Fibroblast of skin of abdomen (primary cell): ENCODE measurements around the gene DLG2.
"Not testable (repeated sequence)": the region's sequence is repeated elsewhere in the genome, so short reads cannot be mapped to it uniquely, and the experiment has no call there.

Source experiments
- DNase-seq: peaks from one replicate; pipeline ENCODE4 v3.0.0-alpha.2; 2013

The DLG2 gene

DNA sequence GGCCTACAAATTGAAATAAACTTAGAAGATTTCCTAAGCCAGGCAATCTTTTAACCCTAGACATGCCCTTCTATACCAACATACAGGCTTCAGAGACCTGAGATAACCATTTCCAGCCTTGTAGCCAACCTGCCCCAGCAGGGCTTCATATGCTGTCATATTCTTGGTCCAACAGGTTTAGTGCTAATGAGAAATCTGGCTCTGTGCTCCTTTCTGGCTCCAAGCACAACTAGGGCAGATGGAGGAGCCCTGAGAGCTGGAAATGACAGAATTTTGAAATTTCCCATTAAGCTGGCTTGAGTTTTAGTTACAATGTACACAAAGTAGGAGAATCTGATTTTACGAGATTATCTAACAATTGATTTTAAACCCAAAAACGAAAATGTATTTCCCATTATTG, 2018.0 kb downstream of the DLG2 start:
- DNase-seq = no peak

DNA sequence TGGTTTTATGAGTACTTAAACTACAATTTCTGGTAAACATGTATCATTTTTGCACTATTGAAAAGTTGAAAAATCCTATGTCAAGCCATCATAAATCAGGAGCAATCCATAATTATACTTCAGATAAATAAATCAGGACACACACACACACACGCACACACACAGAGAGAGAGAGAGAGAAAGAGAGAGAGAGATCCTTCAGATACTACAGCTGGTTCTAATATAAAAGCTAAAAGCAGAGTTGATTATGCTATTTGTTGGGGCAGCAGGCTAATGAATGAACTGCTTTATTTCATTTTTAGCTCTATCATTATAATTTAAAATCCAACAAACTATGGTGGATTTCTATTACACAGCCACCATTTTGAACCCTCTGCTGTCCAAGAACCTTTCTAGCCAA, 2018.6 kb downstream of the DLG2 start:
- DNase-seq = no peak

DNA sequence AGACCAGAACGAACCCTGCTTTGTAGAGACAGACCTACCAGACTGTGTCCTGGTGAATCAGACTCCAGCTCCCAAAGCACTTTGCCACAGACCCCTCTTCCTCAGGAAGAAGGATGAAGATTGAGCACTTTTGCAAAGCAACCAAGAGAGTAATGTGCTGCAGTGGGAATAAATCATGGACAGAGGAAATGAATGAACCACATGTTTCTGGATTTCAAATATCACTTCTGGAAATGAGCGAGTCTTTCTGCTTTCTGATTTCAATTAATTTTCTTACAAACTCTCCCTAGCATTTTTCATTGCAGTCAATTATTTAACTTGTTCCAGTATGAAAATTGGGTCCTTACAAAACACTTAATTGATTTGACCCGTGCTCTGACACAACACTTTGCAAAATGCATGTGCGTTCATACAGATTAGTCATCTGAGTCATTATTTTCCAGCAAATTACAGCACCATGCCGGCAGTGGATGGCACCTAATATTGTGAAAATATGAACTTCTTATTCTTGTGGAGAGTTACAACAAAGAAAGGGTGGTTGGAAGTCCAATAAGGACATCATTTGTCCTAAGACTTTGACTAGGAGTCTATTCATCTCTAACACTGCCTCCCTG, 2025.1 kb downstream of the DLG2 start:
- DNase-seq = peak; percentile 40

DNA sequence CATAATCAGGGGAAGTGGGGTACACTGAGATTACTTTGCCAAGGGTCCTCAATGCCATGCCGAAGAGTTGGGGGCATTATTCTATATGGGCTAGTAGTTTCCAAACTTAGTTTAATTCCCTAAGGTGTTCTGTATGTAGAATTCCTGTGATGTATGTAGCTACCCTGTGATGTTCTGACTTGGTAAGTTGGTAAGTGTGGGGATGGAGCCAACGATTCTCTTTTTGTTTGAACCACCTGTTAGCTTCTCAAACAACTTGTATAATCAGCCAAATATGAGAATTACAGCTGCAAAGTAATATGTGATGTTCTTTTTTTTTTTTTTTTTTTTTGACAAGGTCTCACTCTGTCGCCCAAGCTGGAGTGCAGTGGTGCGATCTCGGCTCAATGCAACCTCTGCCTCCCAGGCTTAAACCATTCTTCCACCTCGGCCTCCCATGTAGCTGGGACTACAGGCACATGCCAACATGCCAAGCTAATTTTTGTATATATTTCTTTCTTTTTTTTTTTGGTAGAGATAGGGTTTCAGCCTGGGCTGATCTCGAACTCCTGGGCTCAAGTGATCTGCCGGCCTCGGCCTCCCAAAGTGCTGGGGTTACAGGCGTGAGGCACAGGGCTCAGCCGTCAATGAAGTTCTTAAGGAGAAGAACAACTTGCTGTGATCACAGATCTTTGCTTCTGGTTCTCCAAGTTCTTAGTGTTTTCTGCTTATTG, 2025.8 kb downstream of the DLG2 start:
- no peak for DNase-seq

DNA sequence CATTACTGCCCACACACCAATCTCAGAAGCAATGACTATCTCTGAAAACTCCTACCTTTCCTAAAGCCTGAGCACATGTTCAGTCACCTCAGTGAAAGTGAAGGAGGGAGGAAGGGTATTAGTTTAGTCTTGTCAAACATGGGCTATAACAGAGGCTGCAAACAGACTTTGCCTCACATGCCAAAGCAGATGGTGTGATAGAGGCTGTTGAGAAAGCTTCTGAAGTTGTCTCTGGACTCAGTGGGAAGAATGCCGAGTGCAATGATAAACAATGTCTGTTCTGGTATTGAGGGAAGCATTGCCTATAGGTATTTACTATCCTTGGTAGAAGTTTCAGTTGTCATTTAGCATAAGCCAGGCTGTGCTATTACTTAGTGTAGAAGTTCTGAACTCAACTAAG, 2026.5 kb downstream of the DLG2 start:
- DNase-seq = no peak

DNA sequence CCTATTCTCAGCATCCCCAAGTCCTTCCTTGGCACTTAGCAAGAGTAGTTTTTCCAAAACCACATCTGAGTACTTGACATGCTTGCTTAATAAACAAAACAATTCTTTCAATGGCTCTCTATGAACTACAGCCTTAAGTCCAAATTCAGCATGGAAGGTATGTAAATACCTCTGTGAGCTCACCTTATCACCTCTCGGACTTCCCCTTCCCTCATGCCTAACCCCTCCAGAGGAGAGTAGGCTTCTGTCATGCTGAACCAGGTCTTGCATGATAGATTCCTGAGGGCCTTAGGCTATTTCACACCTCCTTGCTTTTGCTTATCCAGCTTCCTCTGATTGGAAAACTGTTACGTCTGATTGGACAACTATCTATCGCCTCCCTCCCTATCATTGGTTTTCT, 2028.1 kb downstream of the DLG2 start:
- no peak for DNase-seq

DNA sequence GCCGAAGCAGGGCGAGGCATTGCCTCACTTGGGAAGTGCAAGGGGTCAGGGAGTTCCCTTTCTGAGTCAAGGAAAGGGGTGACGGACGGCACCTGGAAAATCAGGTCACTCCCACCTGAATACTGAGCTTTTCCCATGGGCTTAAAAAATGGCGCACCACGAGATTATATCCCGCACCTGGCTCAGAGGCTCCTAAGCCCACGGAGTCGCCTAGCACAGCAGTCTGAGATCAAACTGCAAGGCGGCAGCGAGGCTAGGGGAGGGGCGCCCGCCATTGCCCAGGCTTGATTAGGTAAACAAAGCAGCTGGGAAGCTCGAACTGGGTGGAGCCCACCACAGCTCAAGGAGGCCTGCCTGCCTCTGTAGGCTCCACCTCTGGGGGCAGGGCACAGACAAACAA, 2039.3 kb downstream of the DLG2 start:
- DNase-seq = not testable (repeated sequence)

DNA sequence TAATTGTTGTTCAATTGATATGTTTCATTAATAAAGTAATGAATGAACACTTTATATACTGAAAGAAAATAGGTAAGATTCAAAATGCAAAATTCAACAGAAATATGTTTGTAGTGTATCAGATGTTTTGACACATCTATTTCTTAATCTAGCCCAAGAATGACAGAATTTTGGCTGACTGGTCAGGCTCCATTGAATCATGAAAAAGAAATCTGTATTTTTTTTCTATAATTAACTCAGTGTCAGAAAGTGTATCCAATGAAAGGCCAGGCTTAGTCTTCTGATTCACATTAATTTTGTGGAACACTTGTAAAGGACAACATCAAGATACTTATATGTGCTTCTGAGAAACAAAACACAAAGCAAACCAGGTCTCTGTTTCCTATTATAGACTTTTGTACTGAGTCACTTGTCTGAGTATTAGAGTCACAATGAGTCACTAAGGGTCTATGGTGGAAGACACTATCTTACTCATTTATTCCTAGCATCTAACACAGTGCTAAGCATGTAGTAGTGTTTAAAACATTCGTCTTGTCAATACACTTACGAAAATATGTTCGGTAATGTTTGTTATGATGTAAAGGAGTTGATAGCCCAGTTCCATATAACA, 2043.3 kb downstream of the DLG2 start:
- DNase-seq = peak; percentile 81

DNA sequence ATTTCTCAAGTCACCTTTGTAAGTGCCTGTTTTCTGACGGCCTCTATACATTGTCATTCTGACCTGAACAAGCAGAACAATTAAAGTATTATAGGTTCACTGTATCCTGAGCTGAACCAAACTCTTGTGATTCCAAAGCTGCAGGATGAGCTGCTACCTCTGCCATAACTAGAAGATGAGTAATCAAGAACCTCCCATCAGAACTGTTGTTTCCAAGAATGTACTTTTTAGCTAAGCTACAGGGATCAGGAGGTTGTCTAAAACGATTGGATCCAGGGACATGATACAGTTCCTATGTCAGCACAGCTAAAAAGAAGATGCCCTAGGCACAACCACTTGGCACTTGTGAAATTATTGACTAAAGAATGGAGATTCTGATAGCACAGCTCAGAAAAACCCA, 2052.6 kb downstream of the DLG2 start:
- DNase-seq = peak; percentile 52

DNA sequence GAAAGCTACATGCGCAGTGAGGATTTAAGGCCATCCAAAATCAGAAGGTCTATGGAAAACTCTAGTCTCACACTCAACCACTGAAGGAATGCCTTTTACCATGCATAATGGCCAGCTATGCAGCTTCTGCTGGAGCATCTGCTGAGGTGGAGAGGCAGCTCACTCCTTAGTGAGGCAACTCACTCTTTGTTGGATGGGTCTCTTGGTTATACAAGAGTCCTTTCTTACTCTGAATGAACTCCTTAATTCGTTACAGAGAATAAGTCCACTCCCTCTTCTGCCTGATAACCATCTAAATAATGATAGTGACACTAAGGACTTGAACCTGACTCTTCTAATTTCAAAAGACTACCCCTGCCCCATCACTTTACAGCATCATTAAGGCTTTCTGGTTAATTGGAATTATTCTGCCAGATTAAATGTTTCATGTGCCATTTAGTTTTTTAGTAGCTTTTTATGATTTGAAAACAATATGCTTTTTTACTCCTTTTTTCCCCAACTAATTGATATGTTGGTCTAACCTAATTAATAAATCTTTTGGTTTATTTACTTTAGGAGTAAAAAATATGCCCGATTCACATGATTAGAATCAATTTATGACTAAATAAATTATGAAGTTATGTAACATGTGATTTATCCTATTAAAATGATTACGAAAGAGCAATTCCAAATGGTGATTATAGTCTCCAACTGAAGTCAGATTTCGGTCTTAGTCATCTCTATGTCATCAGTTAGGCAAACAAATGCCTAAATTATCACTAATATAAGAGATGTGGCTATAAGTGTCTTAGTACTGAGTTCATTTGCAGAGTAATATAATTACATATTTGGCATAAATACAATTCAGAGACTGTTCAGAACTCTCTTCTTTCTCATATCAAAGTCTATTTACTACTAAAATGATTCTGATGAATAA, 2054.3 kb downstream of the DLG2 start:
- DNase-seq = peak; percentile 67

DNA sequence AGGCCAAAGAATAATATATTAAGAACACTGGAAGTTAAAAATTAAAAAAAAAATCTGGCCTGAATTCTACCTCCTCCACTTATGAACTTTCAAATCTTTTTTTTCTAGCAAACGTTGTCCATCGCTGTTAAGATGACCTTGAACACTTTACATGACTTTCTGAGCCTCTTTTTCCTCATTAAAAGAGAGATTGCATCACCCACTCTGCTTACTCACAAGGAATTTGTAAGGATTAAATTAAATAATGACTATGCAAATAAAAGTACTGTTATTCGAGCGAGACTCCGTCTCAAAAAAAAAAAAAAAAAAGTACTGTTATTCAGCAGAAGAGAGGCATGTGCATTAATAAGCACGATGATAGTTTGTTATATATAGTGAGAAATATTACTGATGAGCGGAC, 2055.8 kb downstream of the DLG2 start:
- DNase-seq = peak; percentile 58

DNA sequence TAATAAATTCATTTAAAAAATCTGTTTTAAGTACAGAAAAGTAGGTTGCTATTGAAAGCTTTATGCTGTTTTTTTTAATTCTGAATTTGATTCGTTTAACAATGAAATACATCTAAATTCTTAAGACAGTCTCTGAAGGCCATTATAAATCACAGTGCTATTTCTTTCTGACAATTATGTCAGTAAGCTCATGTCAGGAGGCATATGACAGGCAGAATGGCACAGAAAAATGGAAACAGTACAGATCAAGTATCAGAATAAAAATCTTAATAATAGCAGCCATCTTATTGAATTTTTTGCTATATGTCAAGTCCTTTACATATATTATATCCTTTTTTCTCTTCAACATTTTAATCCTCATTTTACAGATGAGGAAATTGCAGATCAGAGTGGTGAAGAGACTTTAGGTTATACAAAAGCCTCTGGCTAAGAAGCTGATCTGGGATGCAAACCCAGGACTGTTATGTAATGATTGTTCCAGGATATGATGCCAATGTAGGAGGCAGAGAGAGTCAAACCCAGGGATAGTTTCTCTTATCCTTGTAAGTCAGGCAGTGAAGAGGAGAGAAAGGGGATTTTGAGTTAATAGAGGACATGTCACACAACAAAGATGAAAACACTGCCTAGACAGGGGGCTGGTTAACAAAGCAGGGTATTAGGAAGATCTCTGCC, 2057.9 kb downstream of the DLG2 start:
- no peak for DNase-seq

DNA sequence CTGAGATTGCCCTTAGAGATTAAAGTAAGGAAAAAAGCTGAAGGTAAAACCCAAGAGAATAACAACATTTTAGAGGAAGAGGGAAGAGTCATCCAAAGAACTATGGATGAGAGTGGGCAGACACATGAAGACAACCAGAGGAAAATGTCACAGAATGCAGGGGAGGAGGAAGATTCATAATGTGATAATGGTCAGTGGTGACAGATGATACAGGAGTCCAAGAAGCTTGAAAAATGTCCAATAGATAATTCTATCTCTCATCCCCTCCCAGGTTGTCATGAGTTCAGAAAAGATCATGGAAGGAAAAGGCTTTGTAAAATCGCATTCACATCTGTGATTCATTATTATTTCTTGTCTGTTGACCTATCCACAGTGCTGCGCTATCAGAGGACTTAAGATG, 2058.6 kb downstream of the DLG2 start:
- peak; percentile 33 for DNase-seq

DNA sequence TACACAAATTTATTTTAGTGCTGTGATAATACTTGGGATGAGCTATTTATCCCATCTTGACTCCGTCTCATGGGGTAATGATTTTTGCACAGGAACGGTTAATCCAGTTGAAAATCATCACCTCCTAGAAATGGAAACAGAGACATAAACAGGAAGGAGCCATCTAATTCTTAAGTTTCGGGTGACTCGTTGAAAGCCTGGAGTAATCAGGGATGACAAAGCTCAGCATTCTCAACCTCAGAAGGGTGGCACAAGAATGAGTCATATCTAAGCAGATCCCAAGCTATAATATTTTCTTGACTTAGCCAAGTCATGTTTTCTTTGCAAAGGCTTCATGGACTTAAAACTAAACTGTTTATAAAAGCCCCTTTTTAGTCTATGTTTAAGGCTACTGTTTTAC, 2060.2 kb downstream of the DLG2 start:
- peak; percentile 62 for DNase-seq

DNA sequence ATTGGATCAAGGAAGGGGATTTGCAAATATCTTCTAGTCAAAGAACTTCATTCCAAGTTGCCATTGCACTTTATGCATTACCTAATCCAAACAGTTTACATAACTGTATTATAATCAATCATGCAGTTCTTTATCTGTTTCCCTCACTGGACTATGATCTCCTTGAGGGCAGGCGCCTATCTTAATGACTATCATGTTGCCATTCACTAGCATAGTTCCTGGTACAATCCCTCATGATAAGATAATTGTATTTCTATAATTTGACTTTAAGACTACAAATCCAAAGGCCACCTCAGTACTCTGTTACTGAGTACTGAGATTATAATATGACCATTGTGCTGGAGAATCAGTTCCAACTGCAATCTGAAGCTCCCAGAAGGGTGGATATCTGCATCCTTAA, 2062.3 kb downstream of the DLG2 start:
- DNase-seq = no peak

DNA sequence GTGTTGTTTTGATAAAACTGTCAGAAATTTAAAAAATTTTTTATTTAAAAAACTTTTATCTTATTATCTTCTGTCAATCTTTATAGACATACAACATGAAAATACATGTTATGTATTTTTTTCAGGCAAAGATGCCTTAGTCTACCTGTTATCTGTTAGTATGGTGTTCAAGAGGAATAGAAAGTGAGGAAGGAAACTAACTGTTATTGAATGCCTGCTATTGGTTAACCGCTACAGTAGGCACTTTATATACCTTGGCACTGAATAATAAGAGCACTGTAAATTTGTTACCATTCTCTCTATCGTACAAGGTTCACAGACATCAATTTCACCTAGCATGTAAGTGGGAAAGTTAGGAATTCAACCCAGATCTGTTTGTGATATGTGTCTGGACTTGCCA, 2068.9 kb downstream of the DLG2 start:
- DNase-seq = no peak

DNA sequence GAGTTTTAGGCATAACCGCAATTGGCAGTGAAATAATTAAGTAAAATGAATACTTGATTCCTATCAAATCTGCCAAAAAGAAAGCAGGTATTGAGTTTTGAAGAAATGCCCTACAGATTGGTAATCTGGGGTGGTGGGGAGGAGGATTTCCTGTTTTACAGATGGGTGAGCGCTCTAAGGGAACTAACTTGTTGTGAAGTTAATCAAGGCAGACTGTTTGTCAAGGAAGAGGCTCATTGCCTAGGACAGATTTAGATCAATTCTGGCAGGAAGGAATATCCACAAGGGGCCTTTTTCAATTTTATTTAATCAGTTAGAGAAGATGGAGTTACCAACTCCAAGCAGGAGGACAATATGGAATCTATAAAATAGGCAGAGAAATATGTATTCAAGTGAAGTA, 2069.5 kb downstream of the DLG2 start:
- DNase-seq = no peak

DNA sequence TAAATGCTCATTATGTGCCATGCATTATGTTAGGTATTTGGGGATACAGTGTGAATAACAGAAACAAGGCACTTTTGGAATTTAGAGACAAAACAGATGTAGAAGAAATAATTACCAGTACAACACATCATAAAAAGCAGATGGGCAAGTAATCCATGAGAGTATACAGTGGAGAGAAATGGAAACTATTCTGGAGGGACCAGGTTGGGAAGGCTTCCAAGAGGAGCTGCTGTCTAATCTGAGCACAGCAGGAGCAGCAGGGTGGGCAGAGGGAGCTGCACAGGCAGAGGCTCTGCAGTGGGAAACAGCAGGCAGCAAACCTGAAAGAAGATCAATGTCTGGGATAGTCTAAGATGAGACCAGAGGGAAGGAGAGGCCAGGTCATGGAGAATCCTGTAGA, 2072.3 kb downstream of the DLG2 start:
- DNase-seq = peak; percentile 41

DNA sequence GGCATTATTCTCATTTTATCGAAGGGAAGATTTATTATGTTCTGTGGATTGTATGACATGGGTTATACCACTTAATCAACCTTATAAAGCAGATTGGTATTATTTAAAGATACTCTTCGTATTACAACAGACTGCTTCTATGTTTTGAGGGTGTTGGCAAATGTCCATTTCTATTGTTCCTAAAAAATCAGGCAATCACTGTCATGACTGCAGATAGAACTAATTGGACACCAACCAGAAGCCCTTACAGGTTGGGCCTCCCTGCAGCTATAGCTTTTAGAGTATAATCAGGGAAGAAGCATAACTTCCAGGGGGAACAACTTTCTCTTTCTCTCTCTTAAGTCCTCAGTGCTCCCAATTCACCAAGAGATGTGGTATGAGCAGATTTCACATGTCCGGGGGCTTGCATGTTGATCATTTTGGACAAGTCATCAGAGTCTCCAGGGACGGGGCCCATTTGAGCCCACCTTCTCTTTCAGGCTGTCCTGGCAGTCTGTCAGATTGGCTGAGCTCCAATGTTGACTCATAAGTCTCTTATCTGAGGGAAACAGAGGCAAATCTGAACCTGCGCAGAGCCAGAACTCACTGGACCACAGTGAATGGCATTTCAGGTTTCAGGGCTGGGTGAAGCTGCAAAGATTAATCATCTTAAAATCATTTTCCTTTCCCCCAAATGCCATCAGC, 2077.0 kb downstream of the DLG2 start:
- DNase-seq = no peak

DNA sequence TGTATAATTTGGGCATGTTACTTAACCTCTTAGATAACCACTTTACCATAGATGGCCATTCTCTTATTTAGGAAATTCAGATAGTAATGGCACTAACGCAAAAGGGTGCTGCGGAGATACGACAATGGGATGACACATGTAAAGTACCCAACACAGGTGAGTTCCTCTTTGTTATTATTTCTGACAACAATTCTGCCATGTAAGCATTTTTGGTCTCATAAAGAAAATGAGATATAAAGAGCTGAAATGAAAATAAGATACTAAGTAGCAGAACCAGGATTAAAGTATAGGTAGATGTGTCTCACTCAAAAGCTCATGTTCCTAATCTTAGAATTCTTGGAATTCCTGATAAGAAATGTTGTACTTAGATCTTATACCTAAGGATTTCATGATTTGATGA, 2080.8 kb downstream of the DLG2 start:
- DNase-seq = no peak

DNA sequence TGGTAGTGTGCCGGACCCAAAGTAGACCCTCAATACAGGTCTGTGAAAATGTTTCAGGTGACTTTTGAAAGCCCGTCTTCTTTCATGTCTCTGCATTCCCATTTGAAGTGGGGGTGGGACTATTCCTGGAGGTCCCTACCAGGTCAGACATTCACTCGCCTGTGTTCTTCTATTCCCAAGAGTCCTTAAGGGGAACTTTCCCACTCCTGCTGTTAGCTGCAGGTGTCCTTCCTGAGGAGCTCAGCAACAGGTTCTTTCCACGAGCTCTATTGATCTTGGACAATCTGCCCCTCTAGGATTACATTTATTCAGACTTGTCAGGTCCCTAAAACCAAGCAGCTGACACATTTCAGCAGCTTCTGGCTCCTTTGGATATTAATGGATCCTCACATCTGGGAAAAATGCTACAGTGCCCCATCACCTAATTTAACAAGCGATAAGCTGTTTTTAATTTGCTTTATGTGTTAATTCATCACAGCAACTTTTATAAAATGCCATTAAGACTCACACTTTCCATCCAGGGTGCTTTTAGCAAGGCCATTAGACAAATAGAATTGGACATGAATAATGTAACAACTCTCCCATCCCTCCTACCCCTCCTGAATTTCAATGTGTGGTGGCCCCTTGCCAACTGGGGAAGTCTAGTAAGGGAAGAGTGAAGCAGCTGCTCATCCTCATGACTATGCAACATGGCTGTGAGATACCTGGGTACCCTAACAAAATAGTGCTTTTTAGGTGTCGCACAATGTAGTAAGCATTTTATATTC, 2081.5 kb downstream of the DLG2 start:
- no peak for DNase-seq
